Natural killer cell treated with Interleukin-12 subunit alpha and Interleukin-12 subunit beta and Interleukin-15 and Interleukin-18, amount 100 ng/mL, for 72 hours (primary cell): ENCODE measurements around the gene ZNF335. TPM values are rescaled to one million over a fixed set of nuclear protein-coding genes. Genes with fewer than 3 reads are reported as not detected.
"Not testable (repeated sequence)": the region's sequence is repeated elsewhere in the genome, so short reads cannot be mapped to it uniquely, and the experiment has no call there.

Experiments
- ATAC-seq, 2 donors: fragments of 150-1000 bp; cut with Tn5 transposase in 1 of 2; sonication (Bioruptor Pico), chemical (Tn5 transposase) in 1 of 2; 2 replicates each; pipeline ENCODE4 v1.10.0; 2021
- DNase-seq: peaks from one replicate; pipeline ENCODE4 v3.0.0; 2022; ENCODE audit warnings: low spot score
- H3K27ac Mint-ChIP-seq, 2 donors: 1 replicate in 1 of 2; 2 replicates in 1 of 2; pipeline ENCODE4 v1.8.0; 2022; ENCODE audit warnings: mixed read lengths in 2 of 2, mild to moderate bottlenecking in 1 of 2, moderate library complexity in 1 of 2
- H3K27me3 Mint-ChIP-seq, 2 donors: 1 replicate in 1 of 2; 2 replicates in 1 of 2; pipeline ENCODE4 v1.8.0; 2022; ENCODE audit warnings: mixed read lengths in 2 of 2
- H3K36me3 Mint-ChIP-seq: one replicate; pipeline ENCODE4 v1.8.0; 2022; ENCODE audit warnings: mixed read lengths
- H3K4me1 Mint-ChIP-seq, 2 donors: 1 replicate in 1 of 2; 2 replicates in 1 of 2; pipeline ENCODE4 v1.8.0; 2022; ENCODE audit warnings: low read depth in 2 of 2, mixed read lengths in 2 of 2, mild to moderate bottlenecking in 1 of 2
- H3K4me3 Mint-ChIP-seq: one replicate; pipeline ENCODE4 v1.8.0; 2022; ENCODE audit warnings: mixed read lengths
- H3K9me3 Mint-ChIP-seq: 2 replicates; pipeline ENCODE4 v1.8.0; 2022; ENCODE audit warnings: mixed read lengths
- total RNA-seq, 2 donors: library from RNA; stranded (reverse); gene quantifications; one replicate each; pipeline ENCODE4 v1.2.3, GENCODE V29; 2022

Gene ZNF335
- total RNA-seq, 2 donors from 2014 or later, result 44.4 to 62.6 TPM

DNA sequence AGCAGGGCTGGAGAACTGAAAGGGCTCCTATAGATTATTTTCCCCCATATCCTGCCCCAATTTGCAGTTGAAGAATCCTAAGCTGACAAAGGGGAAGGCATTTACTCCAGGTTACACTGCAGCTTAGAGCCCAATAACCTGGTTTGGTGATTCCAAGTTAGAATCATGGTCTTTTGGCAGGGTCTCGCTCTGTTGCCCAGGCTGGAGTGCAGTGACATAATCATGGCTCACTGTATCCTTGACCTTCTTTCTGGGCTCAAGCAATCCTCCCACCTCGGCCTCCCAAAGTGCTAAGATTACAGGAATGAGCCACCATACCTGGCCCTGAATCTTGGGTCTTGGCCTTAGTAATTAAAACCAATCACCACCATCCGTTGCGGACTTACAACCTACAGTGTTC is 35.7 kb upstream of the ZNF335 start:
- Mint-ChIP-seq H3K9me3 (peaks cover 2% of the 10 kb centered on the region), H3K27ac (peak overlapping the region; percentile 65 to 81), H3K36me3 (peaks cover 6% of the 10 kb centered on the region), H3K4me3 (peak overlapping the region; percentile 69), H3K27me3 (peaks cover 27 to 36% of the 10 kb centered on the region in 2 donors), H3K4me1 (peaks cover 72 to 81% of the 10 kb centered on the region in 2 donors)
- no peak for DNase-seq
- ATAC-seq, result no peak

DNA sequence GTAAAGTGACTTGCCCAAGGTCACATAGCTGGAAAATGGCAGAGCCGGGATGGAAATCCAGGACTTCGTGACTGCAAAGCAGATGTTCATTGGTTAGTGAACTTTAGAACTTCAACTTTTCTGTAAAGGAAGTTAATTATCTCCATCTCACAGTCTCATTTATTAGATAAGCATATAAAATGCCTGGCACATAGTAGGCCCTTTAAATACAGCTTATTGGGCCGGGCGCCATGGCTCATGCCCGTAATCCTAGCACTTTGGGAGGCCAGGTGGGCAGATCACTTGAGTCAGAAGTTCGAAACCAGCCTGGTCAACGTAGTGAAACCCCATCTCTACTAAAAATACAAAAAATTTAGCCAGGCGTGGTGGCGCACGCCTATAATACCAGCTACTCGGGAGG is 35.0 kb upstream of the ZNF335 start:
- DNase-seq (no peak), ATAC-seq (no peak)
- Mint-ChIP-seq H3K27ac (peak overlapping the region in 1 of 2 donors; percentile 84), H3K4me3 (no peak overlapping the region), H3K9me3 (peaks cover 2% of the 10 kb centered on the region), H3K36me3 (peaks cover 5% of the 10 kb centered on the region), H3K4me1 (peaks cover 68 to 79% of the 10 kb centered on the region in 2 donors), H3K27me3 (peaks cover 24 to 30% of the 10 kb centered on the region in 2 donors)

DNA sequence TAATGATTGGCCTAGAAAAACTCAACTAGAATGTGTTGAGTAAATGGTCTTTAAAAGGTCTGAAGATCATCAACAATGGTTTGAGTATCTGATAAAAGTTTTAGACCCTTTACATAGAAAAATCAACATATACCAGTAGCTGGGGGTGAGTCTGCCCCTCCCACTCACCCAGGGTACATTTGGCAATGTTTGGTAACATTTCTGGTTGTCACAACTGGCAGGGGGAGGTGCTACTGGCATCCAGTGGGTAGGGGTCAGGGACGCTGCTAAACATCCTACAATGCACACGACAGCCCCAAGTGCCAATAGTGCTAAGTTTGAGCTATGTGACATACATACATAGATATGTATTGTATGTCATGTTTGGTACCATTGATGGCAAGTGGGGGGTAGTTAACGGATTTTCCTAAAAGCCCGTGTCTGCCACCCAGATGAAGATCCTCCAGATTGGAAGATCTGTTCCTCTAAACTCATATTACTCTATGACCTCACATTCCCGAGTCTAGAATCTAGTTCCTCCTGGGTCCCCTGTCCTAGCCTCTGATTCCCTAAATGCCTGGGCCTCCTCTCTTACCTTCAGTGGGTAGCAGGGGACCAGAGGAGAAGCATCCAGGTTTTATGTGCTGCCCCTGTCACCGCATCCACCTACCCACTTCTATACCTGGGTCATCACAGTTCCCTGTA is 34.2 kb upstream of the ZNF335 start:
- Mint-ChIP-seq H3K4me3 (peak overlapping the region; percentile 81), H3K27me3 (peaks cover 16 to 22% of the 10 kb centered on the region in 2 donors), H3K36me3 (no peaks in the 10 kb centered on the region), H3K9me3 (no peaks in the 10 kb centered on the region), H3K27ac (peak overlapping the region; percentile 84 to 89), H3K4me1 (peaks cover 60 to 71% of the 10 kb centered on the region in 2 donors)
- DNase-seq (no peak), ATAC-seq (no peak)

DNA sequence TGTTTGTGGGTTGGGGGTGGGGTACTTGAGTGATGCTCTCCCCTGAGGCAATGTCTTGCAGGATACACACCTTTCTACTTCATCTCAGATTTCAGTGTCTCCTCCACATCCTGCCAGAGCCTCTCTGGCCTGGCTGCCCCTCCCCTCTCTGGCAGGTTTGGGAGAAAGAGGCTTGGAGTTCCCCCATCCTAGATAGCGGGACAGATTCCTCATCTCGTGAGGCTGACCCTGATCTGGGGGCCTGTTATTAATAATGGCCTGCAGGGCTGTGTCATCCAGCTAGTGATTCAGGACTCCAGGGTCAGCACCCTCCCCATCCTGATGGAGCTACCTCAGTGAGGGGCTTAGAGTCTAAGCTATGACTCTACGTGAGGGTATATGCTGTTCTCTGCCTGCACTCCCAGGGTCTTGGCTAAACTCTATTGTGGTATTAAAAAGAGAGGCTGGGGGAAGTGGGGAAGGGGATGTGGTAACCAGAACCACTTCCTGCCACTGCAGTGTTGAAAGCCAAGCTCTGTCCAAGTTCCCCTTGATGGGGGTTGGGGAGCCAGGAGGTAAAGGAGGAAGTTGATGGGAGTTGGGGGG is 33.0 kb upstream of the ZNF335 start:
- DNase-seq (no peak), ATAC-seq (peak; percentile 70 to 86)
- H3K4me3 Mint-ChIP-seq, result peak overlapping the region; percentile 81
- H3K27ac Mint-ChIP-seq, result peak overlapping the region; percentile 84 to 89
- H3K36me3 Mint-ChIP-seq, result no peaks in the 10 kb centered on the region
- no peaks in the 10 kb centered on the region for H3K9me3 Mint-ChIP-seq
- H3K27me3 Mint-ChIP-seq, result peaks cover 7 to 10% of the 10 kb centered on the region in 2 donors
- H3K4me1 Mint-ChIP-seq, result peaks cover 54 to 60% of the 10 kb centered on the region in 2 donors

DNA sequence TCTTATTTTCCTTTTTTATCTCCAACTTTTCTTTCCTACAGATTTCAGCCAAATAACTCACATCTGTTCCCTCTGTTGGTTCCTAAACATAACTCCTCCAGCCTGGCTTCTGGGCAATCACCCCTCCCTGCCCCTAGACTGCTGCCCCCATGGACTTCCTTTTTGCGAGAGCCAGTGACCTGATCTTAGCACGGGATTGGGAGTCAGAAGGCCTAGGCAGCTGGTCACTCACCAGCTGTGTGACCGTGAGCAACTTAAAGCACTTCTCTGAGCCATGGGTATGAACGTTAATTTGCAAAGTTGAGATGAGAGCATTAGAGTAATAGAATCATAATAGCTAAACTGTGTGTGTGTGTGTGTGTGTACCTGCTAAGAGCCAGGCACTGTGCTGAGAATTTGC is 32.2 kb upstream of the ZNF335 start:
- peak overlapping the region; percentile 84 to 89 for H3K27ac Mint-ChIP-seq
- peaks cover 52 to 55% of the 10 kb centered on the region in 2 donors for H3K4me1 Mint-ChIP-seq
- no peak for DNase-seq
- H3K9me3 Mint-ChIP-seq, result no peaks in the 10 kb centered on the region
- peaks cover 5% of the 10 kb centered on the region in 2 donors for H3K27me3 Mint-ChIP-seq
- H3K4me3 Mint-ChIP-seq, result peak overlapping the region; percentile 81
- H3K36me3 Mint-ChIP-seq, result no peaks in the 10 kb centered on the region
- ATAC-seq, result no peak

DNA sequence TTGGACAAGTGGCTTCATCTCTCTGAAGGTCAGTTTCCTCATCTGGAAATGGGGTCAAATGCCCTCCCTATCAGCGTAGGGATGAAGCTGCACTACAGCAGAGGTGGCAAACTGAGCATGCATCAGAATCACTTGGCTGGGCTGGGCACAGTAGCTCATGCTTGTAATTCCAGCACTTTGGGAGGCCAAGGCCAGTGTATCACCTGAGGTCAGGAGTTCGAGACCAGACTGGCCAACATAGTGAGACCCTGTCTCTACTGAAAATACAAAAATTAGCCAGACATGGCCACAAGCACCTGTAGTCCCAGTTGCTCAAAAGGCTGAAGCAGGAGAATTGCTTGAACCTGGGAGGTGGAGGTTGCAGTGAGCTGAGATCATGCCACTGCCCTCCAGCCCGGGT is 30.0 kb upstream of the ZNF335 start:
- peaks cover 41 to 43% of the 10 kb centered on the region in 2 donors for H3K4me1 Mint-ChIP-seq
- no peak overlapping the region for H3K4me3 Mint-ChIP-seq

DNA sequence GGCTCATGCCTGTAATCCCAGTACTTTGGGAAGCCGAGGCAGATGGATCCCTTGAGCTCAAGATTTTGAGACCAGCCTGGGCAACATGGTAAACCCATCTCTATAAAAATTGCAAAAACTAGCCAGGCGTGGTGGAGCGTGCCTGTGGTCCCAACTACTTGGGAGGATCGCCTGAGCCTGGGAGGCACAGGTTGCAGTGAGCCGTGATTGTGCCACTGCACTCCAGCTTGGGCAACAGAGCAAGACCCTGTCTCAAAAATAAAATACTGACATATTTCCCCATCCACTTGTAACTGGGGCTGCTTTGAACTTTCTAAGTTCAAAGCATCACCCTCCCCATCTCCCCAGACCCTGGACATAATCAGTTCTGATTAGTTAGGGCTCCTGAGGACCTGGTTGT is 29.5 kb upstream of the ZNF335 start:
- no peak overlapping the region for H3K4me3 Mint-ChIP-seq
- DNase-seq (no peak), ATAC-seq (no peak)
- H3K27me3 Mint-ChIP-seq, result peaks cover 0 to 10% of the 10 kb centered on the region in 2 donors
- peaks cover 38% of the 10 kb centered on the region in 2 donors for H3K4me1 Mint-ChIP-seq
- H3K27ac Mint-ChIP-seq, result peak overlapping the region in 1 of 2 donors; percentile 39
- H3K9me3 Mint-ChIP-seq, result no peaks in the 10 kb centered on the region
- H3K36me3 Mint-ChIP-seq, result no peaks in the 10 kb centered on the region

More for the DNA sequence above, 30.0 kb upstream of the ZNF335 start:
- H3K27me3 Mint-ChIP-seq, result peaks cover 0 to 10% of the 10 kb centered on the region in 2 donors
- H3K27ac Mint-ChIP-seq, result peak overlapping the region in 1 of 2 donors; percentile 39
- H3K9me3 Mint-ChIP-seq, result no peaks in the 10 kb centered on the region
- ATAC-seq (no peak), DNase-seq (no peak)
- H3K36me3 Mint-ChIP-seq, result no peaks in the 10 kb centered on the region

DNA sequence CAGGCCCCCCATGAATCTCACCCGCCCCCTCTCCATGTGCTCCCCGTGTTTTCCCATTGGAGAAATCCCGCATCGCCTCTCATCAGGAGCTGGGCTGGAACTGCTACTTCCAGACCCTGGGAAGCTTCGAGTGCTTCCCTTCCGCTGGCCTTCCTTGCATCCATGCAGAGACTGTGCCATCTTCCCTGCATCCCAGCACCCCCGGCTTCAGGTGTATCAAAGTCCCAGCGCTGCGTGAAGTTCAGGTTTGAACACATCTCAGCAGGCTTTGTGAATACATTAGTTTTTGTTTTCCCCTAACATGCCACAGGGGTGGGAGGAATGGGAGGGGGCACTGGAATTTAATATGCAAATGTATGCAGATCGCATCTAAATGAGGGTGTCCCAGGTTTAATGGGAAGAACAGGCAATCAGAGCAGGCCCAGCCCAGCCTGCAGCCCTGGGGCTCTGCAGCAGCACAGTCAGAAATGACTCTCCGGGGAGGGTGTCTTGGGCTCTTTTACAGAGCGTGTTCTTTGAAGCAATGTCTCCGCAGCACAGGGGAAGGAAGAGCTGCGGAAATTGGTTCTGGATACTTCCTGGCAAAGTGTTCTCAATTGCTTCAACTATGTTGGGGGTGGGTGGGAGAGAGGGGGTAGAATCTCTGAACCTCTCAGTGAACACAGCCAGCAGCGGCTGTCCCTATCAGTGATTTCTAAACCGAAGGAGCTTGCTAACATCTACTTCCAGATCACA is 28.4 kb upstream of the ZNF335 start:
- Mint-ChIP-seq H3K36me3 (no peaks in the 10 kb centered on the region), H3K27me3 (peaks cover 0 to 10% of the 10 kb centered on the region in 2 donors), H3K27ac (no peak overlapping the region), H3K9me3 (no peaks in the 10 kb centered on the region), H3K4me1 (peaks cover 27 to 33% of the 10 kb centered on the region in 2 donors), H3K4me3 (no peak overlapping the region)
- DNase-seq, result no peak
- ATAC-seq, result no peak

DNA sequence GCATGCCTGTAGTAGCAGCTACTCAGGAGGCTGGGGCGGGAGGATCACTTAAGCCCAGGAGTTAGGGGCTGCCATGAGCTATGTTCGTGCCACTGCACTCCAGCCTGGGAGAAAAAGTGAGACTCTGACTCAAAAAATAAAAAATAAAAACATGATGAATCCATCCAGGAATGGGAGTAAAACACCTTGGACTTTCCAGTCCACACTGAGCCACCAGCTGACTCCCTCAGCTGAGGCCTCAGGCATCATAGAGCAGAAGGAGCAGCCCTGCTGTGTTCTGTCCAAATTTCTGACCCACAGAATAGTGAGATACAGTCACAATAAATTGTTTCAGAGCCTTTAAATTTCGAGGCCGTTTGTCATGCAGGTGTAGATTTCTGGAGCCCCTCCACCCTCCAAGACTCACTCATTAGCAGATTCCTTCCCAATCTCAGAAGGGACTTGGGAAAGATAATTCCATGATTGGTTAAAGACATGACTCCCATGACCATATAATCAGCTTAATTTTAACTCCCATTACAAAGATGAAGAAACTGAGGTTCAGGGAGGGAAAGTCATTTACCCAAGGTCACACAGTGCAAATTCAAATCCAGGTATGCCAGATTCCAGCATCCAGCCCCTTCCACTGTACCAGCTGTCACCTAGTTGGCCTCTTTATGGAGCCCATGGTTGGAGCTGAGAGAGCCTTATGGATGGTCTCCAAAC is 27.7 kb upstream of the ZNF335 start:
- Mint-ChIP-seq H3K27me3 (peaks cover 0 to 13% of the 10 kb centered on the region in 2 donors), H3K4me1 (peaks cover 26 to 32% of the 10 kb centered on the region in 2 donors)
- no peak for ATAC-seq

DNA sequence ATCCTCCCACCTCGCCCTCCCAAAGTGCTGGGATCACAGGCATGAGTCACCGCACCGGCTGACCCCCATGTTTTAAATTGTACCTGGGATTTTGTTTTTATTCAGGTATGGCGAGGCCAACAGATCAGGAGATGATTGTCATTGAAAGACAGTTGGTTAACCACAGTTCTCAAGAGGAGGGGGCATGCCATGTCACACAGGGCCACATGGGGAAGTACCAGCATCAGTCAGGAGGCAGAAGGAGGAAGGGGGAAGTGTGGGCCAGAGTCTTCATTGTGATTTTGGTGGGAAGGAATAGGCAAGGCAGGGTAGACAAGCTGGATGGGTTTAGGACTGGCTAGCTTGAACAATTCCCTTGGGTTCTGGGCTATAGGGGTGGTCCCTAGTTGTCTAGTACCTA is 26.8 kb upstream of the ZNF335 start:
- ATAC-seq, result peak in 1 of 2 donors; percentile 33
- Mint-ChIP-seq H3K36me3 (no peaks in the 10 kb centered on the region), H3K9me3 (no peaks in the 10 kb centered on the region), H3K4me1 (peaks cover 19 to 25% of the 10 kb centered on the region in 2 donors), H3K27ac (peak overlapping the region in 1 of 2 donors; percentile 47), H3K27me3 (peaks cover 0 to 14% of the 10 kb centered on the region in 2 donors), H3K4me3 (no peak overlapping the region)
- no peak for DNase-seq

More for the DNA sequence above, 27.7 kb upstream of the ZNF335 start:
- no peak for DNase-seq
- H3K36me3 Mint-ChIP-seq, result no peaks in the 10 kb centered on the region
- H3K27ac Mint-ChIP-seq, result peak overlapping the region in 1 of 2 donors; percentile 47
- no peak overlapping the region for H3K4me3 Mint-ChIP-seq
- H3K9me3 Mint-ChIP-seq, result no peaks in the 10 kb centered on the region

DNA sequence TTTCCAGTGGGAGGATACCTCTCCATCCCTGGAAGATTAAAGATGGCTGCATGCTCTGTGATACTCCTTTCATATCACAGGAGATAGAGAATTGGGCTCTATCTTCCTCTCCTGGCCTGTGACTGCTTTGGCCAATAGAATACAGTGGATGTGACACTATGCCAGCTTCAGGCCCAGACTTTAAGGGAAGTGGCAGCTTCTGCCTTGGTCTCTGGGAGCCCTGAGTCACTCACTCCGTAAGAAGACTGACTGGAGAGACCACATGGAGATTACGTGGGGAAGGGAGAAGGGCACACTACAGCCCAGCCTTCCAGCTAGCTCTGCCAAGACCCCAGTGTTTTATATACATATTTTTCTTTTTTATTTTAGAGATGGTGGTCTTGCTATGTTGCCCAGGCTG is 26.3 kb upstream of the ZNF335 start:
- H3K4me1 Mint-ChIP-seq, result peaks cover 19 to 24% of the 10 kb centered on the region in 2 donors
- peak overlapping the region in 1 of 2 donors; percentile 47 for H3K27ac Mint-ChIP-seq
- no peak for DNase-seq

DNA sequence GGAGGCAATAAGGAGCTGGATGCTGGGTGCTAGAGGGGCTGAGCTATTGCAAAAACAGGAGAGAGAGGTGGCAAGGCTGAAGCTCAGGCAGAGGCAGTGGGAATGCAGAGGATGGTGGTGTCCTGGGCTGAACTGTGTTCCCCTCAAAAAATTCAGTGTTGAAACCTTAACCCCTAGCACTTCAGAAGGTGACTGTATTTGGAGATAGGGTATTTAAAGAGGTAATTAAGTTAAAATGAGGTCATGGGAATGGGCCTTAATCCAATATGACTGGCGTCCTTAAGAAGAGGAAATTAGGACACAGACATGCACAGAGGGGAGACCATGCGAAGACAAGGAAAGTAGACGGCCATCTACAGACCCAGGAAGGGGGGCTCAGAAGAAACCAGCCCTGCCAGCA is 25.2 kb upstream of the ZNF335 start:
- DNase-seq (no peak), ATAC-seq (no peak)
- Mint-ChIP-seq H3K9me3 (no peaks in the 10 kb centered on the region), H3K27ac (peak overlapping the region in 1 of 2 donors; percentile 42), H3K36me3 (no peaks in the 10 kb centered on the region), H3K27me3 (peaks cover 0 to 15% of the 10 kb centered on the region in 2 donors), H3K4me1 (peaks cover 19 to 27% of the 10 kb centered on the region in 2 donors), H3K4me3 (no peak overlapping the region)

More for the DNA sequence above, 26.3 kb upstream of the ZNF335 start:
- H3K4me3 Mint-ChIP-seq, result no peak overlapping the region
- H3K36me3 Mint-ChIP-seq, result no peaks in the 10 kb centered on the region
- no peaks in the 10 kb centered on the region for H3K9me3 Mint-ChIP-seq
- H3K27me3 Mint-ChIP-seq, result peaks cover 0 to 15% of the 10 kb centered on the region in 2 donors
- no peak for ATAC-seq

DNA sequence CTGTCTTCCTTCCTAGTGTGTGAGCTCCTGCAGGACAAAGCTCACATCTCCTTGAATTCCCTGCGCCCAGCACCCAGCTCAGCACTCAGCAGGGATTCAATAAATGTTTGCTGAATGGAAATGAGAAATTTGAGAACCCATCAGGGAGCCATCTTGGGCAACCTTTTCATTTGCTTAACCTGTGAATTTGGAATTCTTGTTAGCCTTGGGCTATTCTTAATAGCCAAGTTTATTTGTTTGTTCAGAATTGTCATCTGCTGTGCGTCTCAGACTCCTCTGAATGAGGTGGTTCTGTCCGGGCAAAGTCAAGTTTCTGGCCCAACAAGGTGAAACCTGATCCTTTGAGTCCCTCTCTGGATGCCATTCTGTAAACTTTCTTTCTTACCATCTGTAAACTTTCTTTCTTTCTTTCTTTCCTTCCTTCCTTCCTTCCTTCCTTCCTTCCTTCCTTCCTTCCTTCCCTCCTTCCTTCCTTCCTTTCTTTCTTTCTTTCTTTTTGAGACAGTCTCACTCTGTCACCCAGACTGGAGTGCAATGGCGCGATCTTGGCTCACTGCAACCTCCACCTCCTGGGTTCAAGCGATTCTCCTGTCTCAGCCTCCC is 23.6 kb upstream of the ZNF335 start:
- H3K4me3 Mint-ChIP-seq, H3K36me3 Mint-ChIP-seq, H3K9me3 Mint-ChIP-seq, ATAC-seq, DNase-seq, H3K27ac Mint-ChIP-seq: not testable (repeated sequence)
- peaks cover 0 to 15% of the 10 kb centered on the region in 2 donors for H3K27me3 Mint-ChIP-seq
- H3K4me1 Mint-ChIP-seq, result peaks cover 19 to 26% of the 10 kb centered on the region in 2 donors
